Colonic mucosa (tissue), 4 donors: ENCODE results near the gene CIAO3. TPM values are rescaled to one million over a fixed set of nuclear protein-coding genes. Genes with fewer than 3 reads are reported as not detected.

ENCODE experiments used
- DNase-seq: peaks from one replicate; pipeline ENCODE4 v3.0.0-alpha.2; 2020
- H3K27ac ChIP-seq: fragments of 200-600 bp; one replicate; pipeline ENCODE4 v1.8.0; 2021
- H3K27me3 ChIP-seq: fragments of 200-600 bp; one replicate; pipeline ENCODE4 v1.8.0; 2021
- H3K36me3 ChIP-seq: fragments of 200-600 bp; one replicate; pipeline ENCODE4 v1.8.0; 2021
- H3K4me1 ChIP-seq: fragments of 200-600 bp; one replicate; pipeline ENCODE4 v1.8.0; 2021; ENCODE audit warnings: mild to moderate bottlenecking
- H3K4me3 ChIP-seq: fragments of 200-600 bp; one replicate; pipeline ENCODE4 v1.8.0; 2021
- H3K9ac ChIP-seq, 2 donors: one replicate each; pipeline ENCODE4 v1.7.0; 2013; ENCODE audit warnings: control low read depth in 2 of 2, low read depth in 2 of 2, low read length in 2 of 2
- H3K9me3 ChIP-seq: fragments of 200-600 bp; one replicate; pipeline ENCODE4 v1.8.0; 2021
- intact Hi-C: fragments of 100-400 bp; cut with DNase I; formaldehyde crosslinking; loops from one replicate; pipeline ENCODE4 v1.14.1; 2022
- total RNA-seq, 2 donors: library from RNA; stranded (reverse); fragmentation: NEBNext Ultra II Directional in 1 of 2; extraction: Animal tissue kit (Norgen Biotek cat#: 25700) in 1 of 2; gene quantifications; one replicate each; pipeline ENCODE4 v1.2.1, GENCODE V29; 2021
- TF ChIP-seq, protein P1 (sequence below): fragments of 200-600 bp; IDR thresholded peaks from one replicate; pipeline ENCODE4 v1.8.0; 2022; ENCODE audit warnings: antibody characterized with exemption, mild to moderate bottlenecking
- donor health status: healthy.
- donor health status: DM: no; HTN: no; CAD: no.
- donor health status: DM: no; HTN: no; CAD: no.

CIAO3 gene
- total RNA-seq, 2 donors from 2014 or later, result 29.2 to 62.1 TPM

DNA sequence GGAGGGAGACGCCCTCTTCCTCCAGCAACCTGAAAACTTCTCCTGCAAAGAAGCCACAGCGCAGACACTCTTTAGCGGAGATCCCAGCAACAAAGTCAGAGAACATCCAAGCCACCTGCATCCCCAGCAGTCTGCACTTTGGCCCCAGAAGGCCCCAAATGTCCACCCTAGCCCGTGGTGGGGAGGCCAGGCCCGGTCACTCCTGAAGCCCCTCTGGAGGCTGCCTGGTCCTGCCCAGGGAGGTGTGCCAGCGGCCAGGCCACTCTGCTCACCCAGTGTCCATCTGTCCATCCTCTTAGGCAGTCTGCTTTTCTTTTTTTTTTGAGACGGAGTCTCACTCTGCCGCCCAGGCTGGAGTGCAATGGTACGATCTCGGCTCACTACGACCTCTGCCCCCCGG lies 8.5 kb downstream of the CIAO3 start:
- Histone ChIP-seq H3K27me3 (peaks cover 6% of the 10 kb centered on the region), H3K9ac (no peak overlapping the region), H3K4me1 (peaks cover 10% of the 10 kb centered on the region), H3K9me3 (no peaks in the 10 kb centered on the region), H3K27ac (no peak overlapping the region), H3K36me3 (peaks cover 8% of the 10 kb centered on the region), H3K4me3 (no peak overlapping the region)
- TF ChIP-seq, protein P1, sequence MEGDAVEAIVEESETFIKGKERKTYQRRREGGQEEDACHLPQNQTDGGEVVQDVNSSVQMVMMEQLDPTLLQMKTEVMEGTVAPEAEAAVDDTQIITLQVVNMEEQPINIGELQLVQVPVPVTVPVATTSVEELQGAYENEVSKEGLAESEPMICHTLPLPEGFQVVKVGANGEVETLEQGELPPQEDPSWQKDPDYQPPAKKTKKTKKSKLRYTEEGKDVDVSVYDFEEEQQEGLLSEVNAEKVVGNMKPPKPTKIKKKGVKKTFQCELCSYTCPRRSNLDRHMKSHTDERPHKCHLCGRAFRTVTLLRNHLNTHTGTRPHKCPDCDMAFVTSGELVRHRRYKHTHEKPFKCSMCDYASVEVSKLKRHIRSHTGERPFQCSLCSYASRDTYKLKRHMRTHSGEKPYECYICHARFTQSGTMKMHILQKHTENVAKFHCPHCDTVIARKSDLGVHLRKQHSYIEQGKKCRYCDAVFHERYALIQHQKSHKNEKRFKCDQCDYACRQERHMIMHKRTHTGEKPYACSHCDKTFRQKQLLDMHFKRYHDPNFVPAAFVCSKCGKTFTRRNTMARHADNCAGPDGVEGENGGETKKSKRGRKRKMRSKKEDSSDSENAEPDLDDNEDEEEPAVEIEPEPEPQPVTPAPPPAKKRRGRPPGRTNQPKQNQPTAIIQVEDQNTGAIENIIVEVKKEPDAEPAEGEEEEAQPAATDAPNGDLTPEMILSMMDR, result no peak
- intact Hi-C loops, result no loop called here
- no peak for DNase-seq

DNA sequence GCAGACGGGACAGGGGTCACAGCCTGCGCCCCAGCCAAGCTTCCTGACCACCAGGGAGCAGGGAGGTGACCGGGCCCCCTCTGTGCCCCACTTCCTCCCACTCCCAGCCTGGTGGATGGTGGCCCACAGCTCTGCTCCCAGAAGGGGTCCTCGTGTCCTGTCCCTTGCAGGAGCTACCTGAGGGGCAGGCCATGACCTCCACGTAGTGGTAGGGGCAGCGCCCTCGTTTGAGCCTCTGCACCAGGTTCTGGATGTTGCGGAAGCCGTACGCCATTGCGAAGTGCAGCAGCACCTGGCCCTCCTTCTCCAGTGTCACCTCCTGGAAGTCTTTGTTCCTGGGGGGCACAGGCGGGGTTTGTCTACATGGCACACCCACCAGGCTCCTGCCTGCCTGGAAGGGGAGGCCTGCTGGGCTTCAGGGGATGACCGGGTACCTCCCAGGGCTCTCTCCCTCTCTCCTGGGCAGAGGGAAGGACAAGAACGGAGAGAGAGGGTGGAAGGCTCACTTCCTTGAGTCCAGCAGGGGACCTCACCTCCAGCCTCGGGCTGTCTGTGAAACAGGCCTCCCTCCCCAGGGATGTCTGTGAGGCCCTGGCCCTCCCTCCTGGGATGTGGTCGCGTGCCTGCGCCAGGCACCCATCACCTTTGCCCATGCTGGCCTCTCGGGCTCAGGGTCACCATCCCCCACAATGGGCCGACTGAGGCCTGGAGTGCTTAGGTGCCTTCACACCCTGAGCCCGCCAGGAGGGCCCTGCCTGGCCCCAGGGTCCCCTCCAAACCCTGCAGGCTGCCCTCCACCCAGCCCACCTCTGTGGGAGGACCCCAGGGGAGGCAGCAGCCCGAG lies 9.9 kb downstream of the CIAO3 start:
- Histone ChIP-seq H3K4me1 (peaks cover 13% of the 10 kb centered on the region), H3K4me3 (no peak overlapping the region), H3K9me3 (no peaks in the 10 kb centered on the region), H3K27me3 (peaks cover 9% of the 10 kb centered on the region), H3K27ac (no peak overlapping the region), H3K9ac (no peak overlapping the region), H3K36me3 (peaks cover 8% of the 10 kb centered on the region)
- no peak for DNase-seq
- TF ChIP-seq, protein P1, result no peak
- intact Hi-C loops, result no loop called here

DNA sequence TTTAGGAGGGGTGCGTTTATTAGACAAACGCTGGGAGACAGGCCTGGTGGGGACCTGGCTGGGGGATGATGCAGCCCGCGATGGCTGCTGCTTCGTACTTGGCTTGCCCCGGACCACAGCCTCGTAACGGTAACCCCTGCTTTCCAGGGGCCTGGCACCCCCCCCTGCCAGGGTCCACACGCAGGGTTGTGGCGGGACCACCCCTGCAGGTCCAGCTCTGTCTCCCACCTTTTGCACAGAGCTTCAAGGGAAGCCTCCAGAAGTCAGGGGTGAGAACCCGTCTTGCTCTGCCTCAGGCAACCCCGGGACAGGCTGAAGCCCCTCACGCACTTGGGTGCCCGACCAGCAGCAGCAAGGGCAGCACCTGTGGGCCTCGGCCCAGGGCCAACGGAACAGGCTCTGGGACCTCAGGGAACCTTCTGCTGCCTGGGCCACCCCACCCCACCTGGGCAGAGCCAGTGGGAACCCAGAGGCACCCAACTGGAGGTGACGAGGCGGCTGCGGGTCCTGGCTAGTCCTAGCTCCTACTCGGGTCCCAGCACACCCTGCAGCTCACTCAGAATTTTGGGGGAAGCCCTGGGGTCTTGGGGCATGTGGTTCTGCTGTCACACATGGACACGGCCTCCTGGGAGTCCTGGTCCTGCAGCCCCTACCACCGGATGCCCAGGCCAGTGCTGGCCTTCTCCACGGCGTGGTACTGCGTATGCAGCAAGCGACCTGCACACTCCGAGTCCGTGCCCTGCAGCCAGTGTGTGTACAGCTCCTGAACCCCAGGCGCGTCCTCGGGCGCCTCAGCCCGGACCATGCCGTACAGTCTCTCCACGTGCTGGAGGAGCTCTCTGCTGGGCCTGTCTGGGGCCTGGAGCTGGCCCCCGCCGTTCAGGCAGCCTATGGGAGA lies 10.8 kb downstream of the CIAO3 start:
- Histone ChIP-seq H3K4me1 (peaks cover 13% of the 10 kb centered on the region), H3K9me3 (no peaks in the 10 kb centered on the region), H3K27me3 (peaks cover 9% of the 10 kb centered on the region), H3K27ac (no peak overlapping the region), H3K9ac (no peak overlapping the region), H3K36me3 (peaks cover 8% of the 10 kb centered on the region), H3K4me3 (no peak overlapping the region)
- intact Hi-C loops, result no loop called here
- TF ChIP-seq, protein P1, result no peak
- no peak for DNase-seq

DNA sequence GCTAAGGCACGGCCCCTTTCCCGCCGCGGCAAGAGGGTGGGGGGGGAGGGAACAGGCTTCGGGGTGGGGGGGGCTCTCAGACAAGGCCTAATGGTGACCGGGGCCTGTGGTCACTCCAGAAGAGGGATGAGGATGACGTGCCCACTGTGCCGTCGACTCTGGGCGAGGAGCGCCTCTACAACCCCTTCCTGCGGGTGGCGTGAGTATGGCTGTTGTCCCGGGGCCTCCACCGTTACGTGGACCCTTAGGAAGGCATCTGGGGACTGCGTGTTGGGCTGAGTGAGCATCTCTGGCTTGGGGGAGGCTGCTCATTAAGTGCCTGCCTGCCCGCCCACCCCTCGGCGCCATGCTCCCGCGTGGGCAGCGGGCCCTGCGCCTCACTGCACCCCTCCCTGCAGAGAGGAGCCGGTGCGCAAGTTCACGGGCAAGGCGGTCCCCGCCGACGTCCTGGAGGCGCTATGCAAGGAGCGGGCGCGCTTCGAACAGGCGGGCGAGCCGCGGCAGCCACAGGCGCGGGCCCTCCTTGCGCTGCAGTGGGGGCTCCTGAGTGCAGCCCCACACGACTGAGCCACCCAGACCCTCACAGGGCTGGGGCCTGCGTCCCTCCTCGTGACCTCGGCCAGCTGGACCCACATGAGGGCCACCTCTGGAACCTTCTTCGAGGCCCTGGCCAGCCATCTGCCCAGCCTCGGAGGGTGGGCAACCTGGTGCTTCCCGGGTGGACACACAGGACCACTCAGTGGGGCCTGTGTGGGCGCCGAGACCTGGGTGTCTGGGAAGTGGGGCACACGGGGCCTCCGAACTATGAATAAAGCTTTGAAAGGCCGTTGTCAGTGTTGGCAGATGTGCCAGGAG lies 11.7 kb downstream of the CIAO3 start:
- intact Hi-C loops, result no loop called here
- no peak overlapping the region for H3K27ac ChIP-seq
- peaks cover 9% of the 10 kb centered on the region for H3K27me3 ChIP-seq
- H3K4me3 ChIP-seq, result no peak overlapping the region
- H3K4me1 ChIP-seq, result peaks cover 13% of the 10 kb centered on the region
- no peak overlapping the region for H3K9ac ChIP-seq
- TF ChIP-seq, protein P1, result no peak
- DNase-seq, result no peak
- no peaks in the 10 kb centered on the region for H3K9me3 ChIP-seq
- H3K36me3 ChIP-seq, result peaks cover 8% of the 10 kb centered on the region
